Stomach (tissue), 9 donors: ENCODE data around the gene DENND2A. TPM values are rescaled to one million over a fixed set of nuclear protein-coding genes. Genes with fewer than 3 reads are reported as not detected.
A peak's percentile ranks its signal among the peaks of the same experiment; 100 is the strongest.
"Not testable (repeated sequence)": the region's sequence is repeated elsewhere in the genome, so short reads cannot be mapped to it uniquely, and the experiment has no call there.

Source experiments
- DNase-seq, 2 donors: peaks; one replicate each; pipeline versions ENCODE4 v3.0.0 to v3.0.0-alpha.2; 2013 to 2019
- H3K27ac ChIP-seq, 5 donors: fragments of 200-600 bp in 4 of 5; sonication (generic) in 4 of 5; one replicate each; pipeline ENCODE4 v1.5.1; 2013 to 2019; ENCODE audit warnings: mild to moderate bottlenecking in 1 of 5, moderate library complexity in 1 of 5
- H3K27me3 ChIP-seq, 3 donors: fragments of 200-600 bp; sonication (generic); one replicate each; pipeline ENCODE4 v1.5.1; 2017 to 2019; ENCODE audit warnings: mixed run types in 1 of 3
- H3K36me3 ChIP-seq, 4 donors: fragments of 200-600 bp; sonication (generic); 1 replicate in 3 of 4; 2 replicates in 1 of 4; pipeline ENCODE4 v1.5.1; 2016 to 2019
- H3K4me1 ChIP-seq, 4 donors: fragments of 200-600 bp; sonication (generic); one replicate each; pipeline ENCODE4 v1.5.1; 2016 to 2019
- H3K4me3 ChIP-seq, 4 donors: fragments of 200-600 bp; sonication (generic) in 3 of 4; one replicate each; pipeline ENCODE4 v1.5.1; 2016 to 2019; ENCODE audit warnings: mild to moderate bottlenecking in 1 of 4
- H3K9me3 ChIP-seq, 4 donors: fragments of 200-600 bp; sonication (generic); one replicate each; pipeline ENCODE4 v1.5.1; 2016 to 2019
- EP300 ChIP-seq: sonication (generic); formaldehyde crosslinking; IDR thresholded peaks from one replicate; pipeline ENCODE4 v1.6.1; 2017; ENCODE audit warnings: antibody characterized with exemption
- POLR2A ChIP-seq, 4 donors: fragments of 450-650 bp; IDR thresholded peaks; one replicate each; pipeline ENCODE4 v1.6.1; 2016; ENCODE audit warnings: antibody characterized with exemption in 4 of 4, control low read depth in 2 of 4, mild to moderate bottlenecking in 1 of 4, moderate library complexity in 1 of 4
- POLR2AphosphoS5 ChIP-seq, 3 donors: sonication (generic); formaldehyde crosslinking; IDR thresholded peaks; one replicate each; pipeline ENCODE4 v1.6.1; 2016; ENCODE audit warnings: antibody characterized with exemption in 3 of 3
- WGBS, 5 donors: extraction: QIAGEN DNeasy Blood & Tissue Kit in 3 of 5; methylation state at CpG; one replicate each; pipeline versions ENCODE4 v1.1.5 to v1.1.7; 2013 to 2018; 5-methylcytosine and 5-hydroxymethylcytosine counted together
- intact Hi-C: fragments of 100-400 bp; cut with DNase I; formaldehyde crosslinking; loops from one replicate; pipeline ENCODE4 v1.15.1; 2023; ENCODE audit warnings: low total_unique reads
- polyA plus RNA-seq, 3 donors: library from polyadenylated mRNA; stranded (reverse); fragments of 200-250 nt; gene quantifications; one replicate each; pipeline ENCODE4 v1.2.3, GENCODE V29; 2013
- total RNA-seq, 5 donors: library from RNA; depleted of rRNA; stranded (reverse); fragments of >200 nt; gene quantifications; one replicate each; pipeline versions ENCODE4 v1.1.0 to v1.2.3, GENCODE V29; 2014 to 2016
- TF ChIP-seq, protein P1 (sequence below), 7 experiments: fragments of 450-650 bp in 4 of 7; fragments of 200-600 bp in 3 of 7; sonication (generic) in 3 of 7; IDR thresholded peaks; one replicate each; pipeline ENCODE4 v1.5.1; 2016 to 2019; ENCODE audit warnings: antibody characterized with exemption in 7 of 7, control low read depth in 2 of 7, mild to moderate bottlenecking in 1 of 7
- donor health status: healthy with polysubstance abuse.
- donor health status: Bipolar disorder and iron deficiency.
- donor health status: healthy.

DENND2A gene
- total and polyA plus RNA-seq, 8 donors, result 1.8 to 17.8 (median 6.5) TPM

DNA sequence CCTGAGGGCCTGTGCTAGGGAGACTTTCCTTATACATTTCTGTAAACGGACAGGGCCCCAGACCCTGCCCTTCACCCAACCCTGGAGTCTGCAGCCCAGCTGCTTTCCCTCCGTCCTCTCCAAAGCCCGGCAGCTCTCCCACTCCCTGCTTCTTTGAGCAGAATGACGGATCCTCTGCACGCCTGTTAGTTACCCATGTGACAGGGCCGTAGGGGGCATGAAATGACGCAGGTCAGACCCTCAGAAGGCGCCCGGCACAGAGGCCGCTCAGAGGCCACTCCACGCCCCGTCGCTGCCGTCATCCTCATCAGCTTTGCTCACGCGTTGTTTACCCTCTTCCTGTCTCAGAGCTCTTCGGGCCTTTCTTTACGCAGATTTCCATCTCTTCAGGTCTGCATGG, 101.2 kb downstream of the DENND2A start:
- intact Hi-C loops, result no loop called here
- no peaks in the 10 kb centered on the region for H3K36me3 ChIP-seq
- H3K4me3 ChIP-seq, result no peak overlapping the region
- no peaks in the 10 kb centered on the region for H3K9me3 ChIP-seq
- H3K4me1 ChIP-seq, result peaks cover 4 to 23% (median 12%) of the 10 kb centered on the region in 4 donors
- peak in 1 of 2 donors; percentile 55 for DNase-seq
- no peaks in the 10 kb centered on the region for H3K27me3 ChIP-seq
- TF ChIP-seq, protein P1, sequence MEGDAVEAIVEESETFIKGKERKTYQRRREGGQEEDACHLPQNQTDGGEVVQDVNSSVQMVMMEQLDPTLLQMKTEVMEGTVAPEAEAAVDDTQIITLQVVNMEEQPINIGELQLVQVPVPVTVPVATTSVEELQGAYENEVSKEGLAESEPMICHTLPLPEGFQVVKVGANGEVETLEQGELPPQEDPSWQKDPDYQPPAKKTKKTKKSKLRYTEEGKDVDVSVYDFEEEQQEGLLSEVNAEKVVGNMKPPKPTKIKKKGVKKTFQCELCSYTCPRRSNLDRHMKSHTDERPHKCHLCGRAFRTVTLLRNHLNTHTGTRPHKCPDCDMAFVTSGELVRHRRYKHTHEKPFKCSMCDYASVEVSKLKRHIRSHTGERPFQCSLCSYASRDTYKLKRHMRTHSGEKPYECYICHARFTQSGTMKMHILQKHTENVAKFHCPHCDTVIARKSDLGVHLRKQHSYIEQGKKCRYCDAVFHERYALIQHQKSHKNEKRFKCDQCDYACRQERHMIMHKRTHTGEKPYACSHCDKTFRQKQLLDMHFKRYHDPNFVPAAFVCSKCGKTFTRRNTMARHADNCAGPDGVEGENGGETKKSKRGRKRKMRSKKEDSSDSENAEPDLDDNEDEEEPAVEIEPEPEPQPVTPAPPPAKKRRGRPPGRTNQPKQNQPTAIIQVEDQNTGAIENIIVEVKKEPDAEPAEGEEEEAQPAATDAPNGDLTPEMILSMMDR (IDR thresholded peaks at IDR 0.05), result no peak
- no peak for TF ChIP-seq POLR2A (IDR thresholded peaks at IDR 0.05)
- no peak for TF ChIP-seq EP300
- no peak for TF ChIP-seq POLR2AphosphoS5 (IDR thresholded peaks at IDR 0.05)
- 85 to 92% (median 89%) methylated on average over 18 of the region's 18 CpGs for WGBS, 5 donors
- H3K27ac ChIP-seq, result peak overlapping the region in 1 of 5 donors; percentile 32

DNA sequence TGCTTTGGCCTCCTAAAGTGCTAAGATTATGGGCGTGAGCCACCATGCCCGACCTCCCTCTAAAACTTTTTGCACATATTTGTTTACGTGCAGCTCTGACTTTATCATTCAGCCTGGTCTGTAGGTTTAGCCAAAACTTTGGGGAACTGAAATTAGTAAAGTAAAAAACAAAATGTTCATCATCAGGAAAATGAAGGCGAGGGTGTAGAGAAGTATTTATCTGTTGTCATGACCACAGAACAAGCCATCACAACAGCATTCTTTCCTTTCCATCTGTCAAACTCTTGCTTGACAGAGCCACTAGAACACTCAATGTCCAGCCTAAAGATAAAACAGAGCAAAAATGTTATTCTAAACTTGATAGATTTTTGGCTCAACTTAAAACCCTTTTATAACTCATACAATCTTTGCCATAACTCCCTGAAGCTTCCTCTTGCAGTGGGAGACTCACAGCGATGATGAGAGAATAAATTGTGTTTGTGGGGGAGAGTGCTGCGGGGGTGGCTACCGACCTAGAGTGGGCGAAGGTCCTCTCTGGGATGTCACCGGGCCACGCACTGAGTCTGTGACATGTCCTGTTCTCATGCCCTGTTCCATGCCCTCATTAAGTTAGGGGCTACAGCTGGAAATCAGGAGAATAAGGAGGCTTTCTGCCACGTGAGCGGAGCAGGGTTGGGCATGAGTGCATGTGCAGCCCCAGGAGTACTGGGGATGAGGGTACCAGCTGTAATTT, 102.7 kb downstream of the DENND2A start:
- Histone ChIP-seq H3K36me3 (no peaks in the 10 kb centered on the region), H3K4me3 (no peak overlapping the region), H3K27ac (no peak overlapping the region), H3K27me3 (peaks cover 0 to 4% (median 0%) of the 10 kb centered on the region in 3 donors), H3K9me3 (no peaks in the 10 kb centered on the region), H3K4me1 (peaks cover 4 to 20% (median 12%) of the 10 kb centered on the region in 4 donors)
- 71 to 88% (median 80%) methylated on average over 12 of the region's 12 CpGs for WGBS, 5 donors
- TF ChIP-seq POLR2AphosphoS5 (IDR thresholded peaks at IDR 0.05) (no peak), EP300 (no peak), POLR2A (IDR thresholded peaks at IDR 0.05) (no peak)
- TF ChIP-seq, protein P1 (IDR thresholded peaks at IDR 0.05), result no peak
- peak in 1 of 2 donors; percentile 38 for DNase-seq
- intact Hi-C loops, result no loop called here

DNA sequence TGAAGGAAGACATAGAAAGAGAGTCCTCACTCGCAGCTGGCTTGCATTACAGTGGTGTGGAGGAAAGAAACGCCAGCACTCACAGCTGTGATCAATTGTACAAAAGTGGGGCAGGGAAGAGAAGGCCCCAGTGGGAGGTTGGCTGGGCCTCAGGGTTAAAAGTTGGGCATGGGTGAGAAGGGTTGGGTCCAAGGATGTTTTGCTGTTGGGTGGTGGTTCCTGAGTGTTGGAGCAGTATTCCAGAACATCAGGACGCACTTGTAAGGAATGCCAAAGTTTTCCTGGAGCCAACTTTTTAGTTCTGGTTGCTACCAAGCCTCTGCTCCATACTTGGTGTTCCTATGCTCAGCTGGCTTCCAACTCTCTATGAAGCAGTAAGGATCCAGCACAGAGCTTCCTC, 105.9 kb downstream of the DENND2A start:
- WGBS, 5 donors, result 74 to 88% (median 77%) methylated on average over 3 of the region's 3 CpGs
- no peak for TF ChIP-seq POLR2A (IDR thresholded peaks at IDR 0.05)
- TF ChIP-seq POLR2AphosphoS5 (IDR thresholded peaks at IDR 0.05), result no peak
- no peak for TF ChIP-seq EP300
- TF ChIP-seq, protein P1 (IDR thresholded peaks at IDR 0.05), result no peak

DNA sequence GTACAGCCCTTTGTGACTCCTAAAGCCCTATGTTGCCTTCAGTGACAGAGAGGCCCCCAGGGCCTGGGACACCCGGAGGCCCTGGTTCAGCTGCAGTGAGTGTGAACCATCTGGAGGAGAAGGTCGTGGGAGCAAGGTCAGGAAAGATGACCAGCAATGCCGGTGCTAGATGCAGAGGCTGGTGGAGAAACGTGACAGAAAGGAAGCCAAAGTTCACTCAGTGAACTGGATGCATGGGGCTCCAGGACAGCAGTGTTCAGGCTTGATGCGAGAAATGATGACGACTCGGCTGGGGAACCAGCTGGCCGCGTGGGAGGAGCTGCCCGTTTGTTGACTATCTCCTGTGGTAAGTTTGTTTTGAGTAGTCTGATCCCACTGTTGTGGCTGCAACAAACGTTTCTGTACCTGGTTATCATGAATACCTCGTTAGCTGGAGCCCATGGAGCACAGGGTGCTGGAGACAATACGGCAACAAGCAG, 107.2 kb downstream of the DENND2A start:
- Histone ChIP-seq H3K9me3 (no peaks in the 10 kb centered on the region), H3K27ac (no peak overlapping the region), H3K27me3 (peaks cover 0 to 4% (median 0%) of the 10 kb centered on the region in 3 donors), H3K4me1 (peaks cover 0 to 7% (median 0%) of the 10 kb centered on the region in 4 donors), H3K4me3 (no peak overlapping the region), H3K36me3 (no peaks in the 10 kb centered on the region)
- DNase-seq, result no peak
- intact Hi-C loops, result no loop called here
- TF ChIP-seq POLR2A (IDR thresholded peaks at IDR 0.05), result no peak
- TF ChIP-seq, protein P1 (IDR thresholded peaks at IDR 0.05), result no peak
- TF ChIP-seq EP300, result no peak
- TF ChIP-seq POLR2AphosphoS5 (IDR thresholded peaks at IDR 0.05), result no peak
- 59 to 74% (median 68%) methylated on average over 13 of the region's 13 CpGs for WGBS, 5 donors

More for the DNA sequence above, 105.9 kb downstream of the DENND2A start:
- no peak overlapping the region for H3K4me3 ChIP-seq
- intact Hi-C loops, result no loop called here
- peaks cover 0 to 4% (median 0%) of the 10 kb centered on the region in 3 donors for H3K27me3 ChIP-seq
- DNase-seq, result peak in 1 of 2 donors; percentile 31
- no peaks in the 10 kb centered on the region for H3K36me3 ChIP-seq
- H3K27ac ChIP-seq, result no peak overlapping the region
- no peaks in the 10 kb centered on the region for H3K9me3 ChIP-seq
- H3K4me1 ChIP-seq, result peaks cover 0 to 7% (median 0%) of the 10 kb centered on the region in 4 donors

DNA sequence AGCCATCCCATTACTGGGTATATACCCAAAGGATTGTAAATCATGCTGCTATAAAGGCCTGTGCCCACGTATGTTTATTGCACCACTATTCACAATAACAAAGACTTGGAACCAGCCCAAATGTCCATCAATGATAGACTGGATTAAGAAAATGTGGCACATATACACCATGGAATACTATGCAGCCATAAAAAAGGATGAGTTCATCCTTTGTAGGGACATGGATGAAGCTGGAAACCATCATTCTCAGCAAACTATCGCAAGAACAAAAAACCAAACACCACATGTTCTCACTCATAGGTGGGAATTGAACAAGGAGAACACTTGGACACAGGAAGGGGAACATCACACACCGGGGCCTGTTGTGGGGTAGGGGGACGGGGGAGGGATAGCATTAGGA, 111.2 kb downstream of the DENND2A start:
- intact Hi-C loops, H3K27me3 ChIP-seq, H3K27ac ChIP-seq, DNase-seq, H3K9me3 ChIP-seq, H3K36me3 ChIP-seq, H3K4me3 ChIP-seq, H3K4me1 ChIP-seq: not testable (repeated sequence)
- 90 to 93% (median 92%) methylated on average over 4 of the region's 4 CpGs for WGBS, 5 donors
